ENCODE data around the gene OR2T1.
"Not testable (repeated sequence)": the region's sequence is repeated elsewhere in the genome, so short reads cannot be mapped to it uniquely, and the experiment has no call there.

DNA sequence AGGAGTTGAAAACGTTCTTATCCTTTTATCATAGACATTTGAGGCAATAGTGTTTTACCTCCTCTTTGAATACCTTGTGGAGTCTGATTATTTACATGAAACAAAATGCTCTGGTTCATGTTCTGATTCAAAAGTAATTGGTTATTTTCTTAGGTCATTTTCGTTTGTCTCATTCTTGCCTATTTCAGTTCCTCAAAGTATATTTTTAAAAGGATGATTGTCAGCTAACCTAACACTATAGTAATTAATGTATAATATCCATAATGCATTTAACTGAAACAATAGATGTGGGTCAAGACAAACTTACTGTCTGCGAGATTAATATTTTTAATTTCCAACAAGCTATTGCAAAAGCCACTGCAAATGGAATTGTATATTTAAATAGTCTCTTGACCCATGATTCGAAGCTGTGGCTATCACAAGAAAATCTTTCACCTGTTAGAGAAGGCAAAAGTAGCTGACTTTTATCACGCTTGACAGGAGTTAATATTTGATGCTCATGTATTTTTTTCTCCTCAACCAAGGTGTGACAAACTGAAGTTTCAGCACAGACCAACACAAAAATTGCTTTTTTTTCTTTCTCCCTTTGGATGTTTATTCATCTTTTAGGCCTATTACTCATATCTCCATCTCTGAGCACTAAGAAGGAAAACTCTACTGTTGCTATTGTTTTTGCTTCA, 47.8 kb downstream of the OR2T1 start:
- TF ChIP-seq, protein P1, sequence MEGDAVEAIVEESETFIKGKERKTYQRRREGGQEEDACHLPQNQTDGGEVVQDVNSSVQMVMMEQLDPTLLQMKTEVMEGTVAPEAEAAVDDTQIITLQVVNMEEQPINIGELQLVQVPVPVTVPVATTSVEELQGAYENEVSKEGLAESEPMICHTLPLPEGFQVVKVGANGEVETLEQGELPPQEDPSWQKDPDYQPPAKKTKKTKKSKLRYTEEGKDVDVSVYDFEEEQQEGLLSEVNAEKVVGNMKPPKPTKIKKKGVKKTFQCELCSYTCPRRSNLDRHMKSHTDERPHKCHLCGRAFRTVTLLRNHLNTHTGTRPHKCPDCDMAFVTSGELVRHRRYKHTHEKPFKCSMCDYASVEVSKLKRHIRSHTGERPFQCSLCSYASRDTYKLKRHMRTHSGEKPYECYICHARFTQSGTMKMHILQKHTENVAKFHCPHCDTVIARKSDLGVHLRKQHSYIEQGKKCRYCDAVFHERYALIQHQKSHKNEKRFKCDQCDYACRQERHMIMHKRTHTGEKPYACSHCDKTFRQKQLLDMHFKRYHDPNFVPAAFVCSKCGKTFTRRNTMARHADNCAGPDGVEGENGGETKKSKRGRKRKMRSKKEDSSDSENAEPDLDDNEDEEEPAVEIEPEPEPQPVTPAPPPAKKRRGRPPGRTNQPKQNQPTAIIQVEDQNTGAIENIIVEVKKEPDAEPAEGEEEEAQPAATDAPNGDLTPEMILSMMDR (IDR thresholded peaks at IDR 0.05), result not testable (repeated sequence)
- TF ChIP-seq POLR2A (IDR thresholded peaks at IDR 0.05), result not testable (repeated sequence)
